CD14-positive monocyte (primary cell): ENCODE results near the gene ROCK1. TPM values are rescaled to one million over a fixed set of nuclear protein-coding genes. Genes with fewer than 3 reads are reported as not detected.

Experiments
- DNase-seq, 3 donors: peaks; one replicate each; pipeline ENCODE4 v3.0.0-alpha.2; 2011 to 2022
- H2AFZ ChIP-seq: 2 replicates; pipeline ENCODE4 v1.6.0; 2012; ENCODE audit warnings: mild to moderate bottlenecking, low read depth, low read length, inconsistent platforms; ENCODE audit not compliant: insufficient read depth, poor library complexity, severe bottlenecking
- H3K27ac ChIP-seq, 2 donors: 1 replicate in 1 of 2; 2 replicates in 1 of 2; pipeline ENCODE4 v1.5.1; 2012 to 2013; ENCODE audit warnings: low read length in 2 of 2, control low read depth in 1 of 2, inconsistent platforms in 1 of 2, low read depth in 1 of 2, mild to moderate bottlenecking in 1 of 2
- H3K27me3 ChIP-seq, 2 donors: one replicate each; pipeline versions ENCODE4 v1.6.0 to v1.6.1; 2011 to 2013; ENCODE audit warnings: low read length in 2 of 2; ENCODE audit not compliant: control insufficient read depth in 2 of 2, insufficient read depth in 2 of 2
- H3K36me3 ChIP-seq, 2 donors: replicated peaks in 1 of 2; 1 replicate in 1 of 2; 2 replicates in 1 of 2; pipeline versions ENCODE4 v1.5.1 to v1.6.1; 2012 to 2013; ENCODE audit warnings: low read length in 2 of 2, control low read depth in 1 of 2, inconsistent platforms in 1 of 2, mild to moderate bottlenecking in 1 of 2; ENCODE audit not compliant: insufficient read depth in 2 of 2, control insufficient read depth in 1 of 2
- H3K4me1 ChIP-seq, 2 donors: 1 replicate in 1 of 2; 2 replicates in 1 of 2; pipeline versions ENCODE4 v1.5.1 to v1.6.1; 2012 to 2013; ENCODE audit warnings: low read length in 2 of 2, control low read depth in 1 of 2, inconsistent platforms in 1 of 2, mild to moderate bottlenecking in 1 of 2, moderate library complexity in 1 of 2; ENCODE audit not compliant: insufficient read depth in 2 of 2, control insufficient read depth in 1 of 2
- H3K4me2 ChIP-seq: replicated peaks from 2 replicates; pipeline ENCODE3; 2012; ENCODE audit warnings: low read length, moderate library complexity, mild to moderate bottlenecking; ENCODE audit not compliant: poor library complexity, severe bottlenecking; ENCODE audit errors: extremely low read depth
- H3K4me3 ChIP-seq, 3 experiments: fragments of 200-600 bp in 1 of 3; sonication (generic) in 1 of 3; replicated peaks in 1 of 3; 1 replicate in 2 of 3; 2 replicates in 1 of 3; pipeline ENCODE4 v1.5.1; 2011 to 2013; ENCODE audit warnings: low read length in 3 of 3, mild to moderate bottlenecking in 3 of 3, control low read depth in 2 of 3, low read depth in 2 of 3, inconsistent platforms in 1 of 3, moderate library complexity in 1 of 3
- H3K79me2 ChIP-seq: 2 replicates; pipeline ENCODE4 v1.6.0; 2012; ENCODE audit warnings: mild to moderate bottlenecking, control low read depth, inconsistent platforms, low read length, moderate library complexity; ENCODE audit not compliant: insufficient read depth
- H3K9ac ChIP-seq: 2 replicates; pipeline ENCODE4 v1.6.0; 2017; ENCODE audit warnings: low read length, mild to moderate bottlenecking; ENCODE audit not compliant: insufficient read depth, poor library complexity, severe bottlenecking
- H3K9me3 ChIP-seq, 2 donors: replicated peaks in 1 of 2; 1 replicate in 1 of 2; 2 replicates in 1 of 2; pipeline versions ENCODE4 v1.5.1 to v1.6.1; 2012 to 2013; ENCODE audit warnings: low read length in 2 of 2, control low read depth in 1 of 2; ENCODE audit not compliant: control insufficient read depth in 1 of 2, insufficient read depth in 1 of 2
- H4K20me1 ChIP-seq: 2 replicates; pipeline ENCODE4 v1.6.0; 2012; ENCODE audit warnings: mild to moderate bottlenecking, low read length, control low read depth, moderate library complexity; ENCODE audit not compliant: insufficient read depth
- H3K27ac Mint-ChIP-seq, 7 donors: one replicate each; pipeline ENCODE4 v1.8.0; 2020; ENCODE audit warnings: mild to moderate bottlenecking in 7 of 7, mixed read lengths in 7 of 7, moderate library complexity in 6 of 7, inconsistent platforms in 2 of 7
- H3K27me3 Mint-ChIP-seq, 3 donors: one replicate each; pipeline ENCODE4 v1.8.0; 2021 to 2022; ENCODE audit warnings: low read depth in 3 of 3, mild to moderate bottlenecking in 3 of 3, mixed read lengths in 3 of 3, moderate library complexity in 3 of 3, inconsistent platforms in 1 of 3
- H3K36me3 Mint-ChIP-seq, 2 donors: one replicate each; pipeline ENCODE4 v1.8.0; 2020; ENCODE audit warnings: mixed read lengths in 2 of 2, inconsistent platforms in 1 of 2, mild to moderate bottlenecking in 1 of 2
- H3K4me1 Mint-ChIP-seq: one replicate; pipeline ENCODE4 v1.8.0; 2020; ENCODE audit warnings: mild to moderate bottlenecking, mixed read lengths
- H3K4me3 Mint-ChIP-seq, 2 donors: one replicate each; pipeline ENCODE4 v1.8.0; 2020; ENCODE audit warnings: mild to moderate bottlenecking in 2 of 2, mixed read lengths in 2 of 2, moderate library complexity in 1 of 2
- H3K9me3 Mint-ChIP-seq, 7 donors: one replicate each; pipeline ENCODE4 v1.8.0; 2020 to 2022; ENCODE audit warnings: mixed read lengths in 7 of 7, mild to moderate bottlenecking in 6 of 7, moderate library complexity in 6 of 7, inconsistent platforms in 2 of 7
- WGBS: methylation state at CpG from one replicate; pipeline ENCODE4 v1.1.5; 2013; ENCODE audit warnings: missing lambda C conversion rate; ENCODE audit not compliant: insufficient coverage; 5-methylcytosine and 5-hydroxymethylcytosine counted together
- intact Hi-C, 2 donors: fragments of 100-400 bp; cut with micrococcal nuclease; formaldehyde crosslinking; loops; one replicate each; pipeline versions ENCODE4 v1.15.0 to v1.15.1; 2023
- polyA plus RNA-seq, 3 donors: library from polyadenylated mRNA; depleted of rRNA in 1 of 3; unstranded in 2 of 3; stranded (reverse) in 1 of 3; fragments of 300-500 nt in 2 of 3; fragments of >200 nt in 1 of 3; fragmentation: Illumina TruSeq in 2 of 3; gene quantifications; 1 replicate in 2 of 3; 2 replicates in 1 of 3; pipeline ENCODE4 v1.2.3, GENCODE V29; 2012 to 2021
- TF ChIP-seq, protein P1 (sequence below): fragments of 200-600 bp; IDR thresholded peaks from one replicate; pipeline ENCODE4 v1.8.0; 2022; ENCODE audit warnings: antibody characterized with exemption, mild to moderate bottlenecking

ROCK1 gene
- polyA plus RNA-seq, 3 donors: 10.2 to 35.3 (median 20.3) TPM

DNA sequence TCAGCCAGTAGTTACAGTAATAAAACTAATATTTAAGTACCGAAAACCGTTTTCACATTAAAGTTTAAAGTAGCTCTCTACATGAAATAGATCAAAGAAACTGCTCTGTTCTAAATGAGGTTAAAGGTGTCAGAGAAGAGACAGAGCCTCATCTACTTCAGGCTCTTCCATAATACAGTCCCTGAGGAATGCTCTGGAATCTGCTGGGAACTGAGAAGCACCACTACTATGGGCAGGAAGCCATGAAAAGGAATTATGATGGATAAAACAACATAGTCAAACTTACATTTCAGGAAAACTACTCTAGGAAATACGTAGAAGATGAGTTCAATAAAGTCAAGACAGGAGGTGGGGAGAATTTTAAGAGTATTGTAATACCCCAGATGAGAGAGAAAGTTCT is 60.0 kb downstream of the ROCK1 start:
- Histone ChIP-seq H2AFZ (no peak overlapping the region), H3K79me2 (peaks cover 98% of the 10 kb centered on the region), H4K20me1 (peaks cover 100% of the 10 kb centered on the region), H3K27ac (no peak overlapping the region), H3K4me2 (no peak overlapping the region), H3K9ac (no peak overlapping the region), H3K36me3 (peaks cover 16 to 25% of the 10 kb centered on the region in 2 donors), H3K4me1 (peaks cover 0 to 4% of the 10 kb centered on the region in 2 donors), H3K27me3 (no peaks in the 10 kb centered on the region), H3K4me3 (no peak overlapping the region), H3K9me3 (no peaks in the 10 kb centered on the region)
- no peak for DNase-seq
- H3K4me3 Mint-ChIP-seq: no peak overlapping the region
- peak overlapping the region in 1 of 7 donors; percentile 34 for H3K27ac Mint-ChIP-seq
- H3K9me3 Mint-ChIP-seq: no peaks in the 10 kb centered on the region
- TF ChIP-seq, protein P1, sequence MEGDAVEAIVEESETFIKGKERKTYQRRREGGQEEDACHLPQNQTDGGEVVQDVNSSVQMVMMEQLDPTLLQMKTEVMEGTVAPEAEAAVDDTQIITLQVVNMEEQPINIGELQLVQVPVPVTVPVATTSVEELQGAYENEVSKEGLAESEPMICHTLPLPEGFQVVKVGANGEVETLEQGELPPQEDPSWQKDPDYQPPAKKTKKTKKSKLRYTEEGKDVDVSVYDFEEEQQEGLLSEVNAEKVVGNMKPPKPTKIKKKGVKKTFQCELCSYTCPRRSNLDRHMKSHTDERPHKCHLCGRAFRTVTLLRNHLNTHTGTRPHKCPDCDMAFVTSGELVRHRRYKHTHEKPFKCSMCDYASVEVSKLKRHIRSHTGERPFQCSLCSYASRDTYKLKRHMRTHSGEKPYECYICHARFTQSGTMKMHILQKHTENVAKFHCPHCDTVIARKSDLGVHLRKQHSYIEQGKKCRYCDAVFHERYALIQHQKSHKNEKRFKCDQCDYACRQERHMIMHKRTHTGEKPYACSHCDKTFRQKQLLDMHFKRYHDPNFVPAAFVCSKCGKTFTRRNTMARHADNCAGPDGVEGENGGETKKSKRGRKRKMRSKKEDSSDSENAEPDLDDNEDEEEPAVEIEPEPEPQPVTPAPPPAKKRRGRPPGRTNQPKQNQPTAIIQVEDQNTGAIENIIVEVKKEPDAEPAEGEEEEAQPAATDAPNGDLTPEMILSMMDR: no peak
- H3K4me1 Mint-ChIP-seq: peaks cover 6% of the 10 kb centered on the region
- H3K36me3 Mint-ChIP-seq: peaks cover 13 to 25% of the 10 kb centered on the region in 2 donors
- WGBS: no CpG with 5 or more reads among the region's 3 CpGs
- intact Hi-C loops: loop anchor here (10.0 kb wide), 2 partner anchors 57 to 133 kb away; no protein-coding TSS in a partner anchor
- H3K27me3 Mint-ChIP-seq: no peaks in the 10 kb centered on the region

DNA sequence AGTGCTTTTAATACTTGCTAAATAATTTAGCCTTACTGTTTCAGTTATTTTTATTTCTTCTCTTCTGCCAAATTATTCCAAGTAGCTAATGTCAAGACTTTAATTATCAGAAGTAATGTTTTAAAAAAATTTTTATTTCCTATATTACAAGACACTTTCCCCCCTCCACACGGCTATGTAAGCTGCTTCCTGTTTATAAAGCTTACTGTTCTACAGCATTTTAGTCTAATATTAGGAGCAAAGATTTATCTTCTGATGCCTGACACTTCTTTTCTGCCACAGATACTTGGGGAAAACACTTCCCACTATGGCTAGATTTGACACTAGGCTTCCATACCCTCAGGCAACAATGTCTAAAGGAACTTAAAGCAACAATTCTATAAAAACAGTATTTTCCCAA is 62.3 kb downstream of the ROCK1 start:
- Mint-ChIP-seq H3K27me3 (no peaks in the 10 kb centered on the region), H3K4me3 (no peak overlapping the region), H3K36me3 (peaks cover 27 to 41% of the 10 kb centered on the region in 2 donors), H3K9me3 (no peaks in the 10 kb centered on the region), H3K27ac (peak overlapping the region in 1 of 7 donors; percentile 43), H3K4me1 (peaks cover 6% of the 10 kb centered on the region)
- no peak overlapping the region for H2AFZ ChIP-seq
- H3K4me2 ChIP-seq: no peak overlapping the region
- TF ChIP-seq, protein P1: no peak
- H3K9me3 ChIP-seq: no peaks in the 10 kb centered on the region
- no peak overlapping the region for H3K4me3 ChIP-seq
- H3K79me2 ChIP-seq: peaks cover 92% of the 10 kb centered on the region
- no peak for DNase-seq
- no peaks in the 10 kb centered on the region for H3K27me3 ChIP-seq
- peaks cover 100% of the 10 kb centered on the region for H4K20me1 ChIP-seq
- peaks cover 0 to 2% of the 10 kb centered on the region in 2 donors for H3K4me1 ChIP-seq
- H3K27ac ChIP-seq: peak overlapping the region in 1 of 2 donors; percentile 39
- H3K9ac ChIP-seq: no peak overlapping the region
- WGBS: no CpG with 5 or more reads among the region's 1 CpG
- intact Hi-C loops: no loop called here
- H3K36me3 ChIP-seq: peaks cover 33 to 47% of the 10 kb centered on the region in 2 donors
